IMR-90 (cell line): ENCODE results near the gene FGF5. TPM values are rescaled to one million over a fixed set of nuclear protein-coding genes. Genes with fewer than 3 reads are reported as not detected.
A peak's percentile ranks its signal among the peaks of the same experiment; 100 is the strongest.

Experiments
- ATAC-seq: fragments of 200-7000 bp; cut with Tn5 transposase; 2 replicates; pipeline ENCODE4 v1.9.1; 2020; ENCODE audit warnings: low read depth, mild to moderate bottlenecking, moderate library complexity
- BruUV-seq: library from RNA; stranded (reverse); fragments of 400-500 nt; replicated peaks from 2 replicates; lab custom pipeline; 2021; lab: Mats Ljungman, UMichigan
- CTCF ChIA-PET: fragments of 300-600 bp; formaldehyde crosslinking; extraction: SDS; loops from one replicate; lab custom pipeline; 2021; ENCODE audit warnings: antibody characterized with exemption; lab: Yijun Ruan, JAX
- POLR2A ChIA-PET: fragments of 300-600 bp; sonication (Branson Sonifier 250); formaldehyde crosslinking; loops from one replicate; lab custom pipeline; 2022; ENCODE audit warnings: antibody characterized with exemption; ENCODE audit not compliant: unreplicated experiment; lab: Charles Lee
- DNase-seq: peaks from one replicate; pipeline ENCODE4 v3.0.0; 2013
- H2AFZ ChIP-seq: replicated peaks from 2 replicates; pipeline ENCODE3; 2013; ENCODE audit warnings: low read length, mild to moderate bottlenecking; ENCODE audit not compliant: poor library complexity
- H2AK5ac ChIP-seq: 2 replicates; pipeline ENCODE4 v1.6.1; 2013; ENCODE audit warnings: low read depth, low read length, inconsistent platforms
- H2AK9ac ChIP-seq: replicated peaks from 2 replicates; pipeline ENCODE3; 2013; ENCODE audit warnings: mild to moderate bottlenecking, low read depth, low read length, moderate library complexity; ENCODE audit not compliant: poor library complexity
- H2BK120ac ChIP-seq: 2 replicates; pipeline ENCODE4 v1.6.1; 2013; ENCODE audit warnings: low read depth, low read length, inconsistent platforms
- H2BK15ac ChIP-seq: 3 replicates; pipeline ENCODE4 v1.6.1; 2013; ENCODE audit warnings: low read depth, low read length, inconsistent platforms
- H2BK20ac ChIP-seq: 2 replicates; pipeline ENCODE4 v1.6.1; 2013; ENCODE audit warnings: low read depth, mild to moderate bottlenecking, inconsistent platforms, low read length, moderate library complexity
- H2BK5ac ChIP-seq: 2 replicates; pipeline ENCODE4 v1.6.1; 2013; ENCODE audit warnings: mild to moderate bottlenecking, low read depth, low read length, inconsistent platforms; ENCODE audit not compliant: poor library complexity, severe bottlenecking
- H3K14ac ChIP-seq: replicated peaks from 2 replicates; pipeline ENCODE4 v1.6.1; 2013; ENCODE audit warnings: low read depth, low read length, inconsistent platforms
- H3K18ac ChIP-seq: 2 replicates; pipeline ENCODE4 v1.6.1; 2013; ENCODE audit warnings: low read depth, low read length, control low read depth
- H3K23ac ChIP-seq: 2 replicates; pipeline ENCODE4 v1.6.1; 2013; ENCODE audit warnings: low read depth, low read length, inconsistent platforms
- H3K27ac ChIP-seq: 2 replicates; pipeline ENCODE4 v1.5.1; 2013; ENCODE audit warnings: mild to moderate bottlenecking, control low read depth, low read length; ENCODE audit not compliant: insufficient read depth
- H3K27me3 ChIP-seq: 2 replicates; pipeline ENCODE4 v1.6.1; 2013; ENCODE audit warnings: low read length; ENCODE audit not compliant: control insufficient read depth, insufficient read depth
- H3K36me3 ChIP-seq: 2 replicates; pipeline ENCODE4 v1.6.1; 2013; ENCODE audit warnings: low read length, mixed read lengths; ENCODE audit not compliant: control insufficient read depth, insufficient read depth
- H3K4ac ChIP-seq: 2 replicates; pipeline ENCODE4 v1.6.1; 2013; ENCODE audit warnings: low read depth, low read length, inconsistent platforms
- H3K4me1 ChIP-seq: 2 replicates; pipeline ENCODE4 v1.6.1; 2013; ENCODE audit warnings: low read length, mixed read lengths; ENCODE audit not compliant: control insufficient read depth, insufficient read depth
- H3K4me2 ChIP-seq: 2 replicates; pipeline ENCODE4 v1.6.1; 2013; ENCODE audit warnings: low read depth, mild to moderate bottlenecking, control low read depth, low read length, moderate library complexity
- H3K4me3 ChIP-seq: 2 replicates; pipeline ENCODE4 v1.5.1; 2013; ENCODE audit warnings: low read depth, mild to moderate bottlenecking, control low read depth, low read length, moderate library complexity; ENCODE audit not compliant: insufficient read depth
- H3K56ac ChIP-seq: 2 replicates; pipeline ENCODE4 v1.6.1; 2013; ENCODE audit warnings: low read length, inconsistent platforms; ENCODE audit not compliant: insufficient read depth; ENCODE audit errors: extremely low read depth
- H3K79me1 ChIP-seq, 2 experiments: 2 replicates each; pipeline ENCODE4 v1.6.1; 2013; ENCODE audit warnings: low read length in 2 of 2, inconsistent platforms in 1 of 2, low read depth in 1 of 2
- H3K9ac ChIP-seq: 2 replicates; pipeline ENCODE4 v1.6.1; 2013; ENCODE audit warnings: low read depth, low read length, control low read depth
- H3K9me1 ChIP-seq: 2 replicates; pipeline ENCODE4 v1.6.1; 2013; ENCODE audit warnings: low read length, inconsistent platforms; ENCODE audit not compliant: insufficient read depth
- H3K9me3 ChIP-seq: 2 replicates; pipeline ENCODE4 v1.6.1; 2013; ENCODE audit warnings: low read length; ENCODE audit not compliant: control insufficient read depth, insufficient read depth
- H4K20me1 ChIP-seq: 2 replicates; pipeline ENCODE4 v1.6.1; 2013; ENCODE audit warnings: low read length, inconsistent platforms; ENCODE audit not compliant: insufficient read depth
- H4K5ac ChIP-seq: 2 replicates; pipeline ENCODE4 v1.6.1; 2013; ENCODE audit warnings: mild to moderate bottlenecking, low read depth, low read length, control low read depth
- H4K8ac ChIP-seq, 2 experiments: 2 replicates each; pipeline ENCODE4 v1.6.1; 2013; ENCODE audit warnings: low read depth in 2 of 2, low read length in 2 of 2, control low read depth in 1 of 2, inconsistent platforms in 1 of 2
- H4K91ac ChIP-seq: 2 replicates; pipeline ENCODE4 v1.6.1; 2013; ENCODE audit warnings: low read depth, low read length, inconsistent platforms; ENCODE audit not compliant: insufficient read depth
- CEBPB ChIP-seq: IDR thresholded peaks from 2 replicates; pipeline ENCODE4 v1.6.1; 2012; ENCODE audit warnings: low read depth, low read length, improper control_type of control experiment
- CHD1 ChIP-seq: IDR thresholded peaks from 2 replicates; pipeline ENCODE4 v1.6.1; 2012; ENCODE audit warnings: low read depth, low read length, improper control_type of control experiment
- ELK1 ChIP-seq: fragments of 150-350 bp; IDR thresholded peaks from 2 replicates; pipeline ENCODE4 v1.6.1; 2016; ENCODE audit warnings: low read depth, mild to moderate bottlenecking, low read length, moderate library complexity, borderline replicate concordance
- FOS ChIP-seq: fragments of 150-350 bp; IDR thresholded peaks from 2 replicates; pipeline ENCODE4 v1.6.1; 2016; ENCODE audit warnings: low read depth, low read length
- MAZ ChIP-seq: IDR thresholded peaks from 2 replicates; pipeline ENCODE4 v1.6.1; 2012; ENCODE audit warnings: low read depth, mild to moderate bottlenecking, low read length, improper control_type of control experiment, moderate library complexity, borderline replicate concordance
- MXI1 ChIP-seq: IDR thresholded peaks from 2 replicates; pipeline ENCODE4 v1.6.1; 2012; ENCODE audit warnings: low read depth, mild to moderate bottlenecking, low read length, moderate library complexity, borderline replicate concordance
- NFE2L2 ChIP-seq: fragments of 150-350 bp; IDR thresholded peaks from 2 replicates; pipeline ENCODE4 v1.6.1; 2016; ENCODE audit warnings: low read depth, mild to moderate bottlenecking, low read length
- RAD21 ChIP-seq: IDR thresholded peaks from 2 replicates; pipeline ENCODE4 v1.6.1; 2012; ENCODE audit warnings: low read length, improper control_type of control experiment
- RFX5 ChIP-seq: IDR thresholded peaks from 2 replicates; pipeline ENCODE4 v1.8.0; 2012; ENCODE audit warnings: low read depth, mild to moderate bottlenecking, low read length, moderate library complexity
- WGBS, 2 experiments: methylation state at CpG; one replicate each; pipeline versions ENCODE4 v1.1.5 to v1.1.7; 2013; ENCODE audit warnings: missing lambda C conversion rate in 2 of 2; ENCODE audit not compliant: insufficient read length in 1 of 2; ENCODE audit errors: extremely low coverage in 2 of 2; 5-methylcytosine and 5-hydroxymethylcytosine counted together
- dilution Hi-C: fragments of 300-500 bp; cut with HindIII; formaldehyde crosslinking; loops from one replicate; pipeline ENCODE4 v1.14.3; 2018; ENCODE audit warnings: low sequenced_read_pairs; ENCODE audit not compliant: unreplicated experiment
- in situ Hi-C: fragments of 300-500 bp; cut with MboI; formaldehyde crosslinking; loops from 3 replicates; pipeline ENCODE4 v1.14.3; 2019; ENCODE audit warnings: low sequenced_read_pairs, inconsistent platforms, mixed read lengths
- intact Hi-C: fragments of 100-400 bp; cut with micrococcal nuclease; formaldehyde crosslinking; loops from 2 replicates; pipeline ENCODE4 v1.10.0; 2022
- polyA plus RNA-seq, 3 experiments: library from polyadenylated mRNA; depleted of rRNA; stranded (reverse); fragments of >200 nt; gene quantifications; 2 replicates each; pipeline ENCODE4 v1.2.3, GENCODE V29; 2012; ENCODE audit warnings: low replicate concordance in 1 of 3
- total RNA-seq: library from RNA; depleted of rRNA; stranded (reverse); fragments of >200 nt; gene quantifications from 2 replicates; pipeline ENCODE4 v1.2.3, GENCODE V29; 2012

The FGF5 gene
- total and polyA plus RNA-seq, 2 of the 4 experiments (the other 2 are of a cell fraction): 18.6 to 42.1 TPM

- Histone ChIP-seq H3K4me2 (peak overlapping the region; percentile 52; the same call in 1 of the 2 replicates), H2BK5ac (peak overlapping the region; percentile 98), H3K9ac (no peak overlapping the region), H2BK15ac (peak overlapping the region; percentile 49; the same call in 1 of the 3 replicates), H2AK5ac (no peak overlapping the region), H4K8ac (peak overlapping the region; percentile 10 to 44; a peak in 1 of 4 replicates), H3K23ac (no peak overlapping the region), H3K14ac (no peak overlapping the region; the same call in 1 of the 2 replicates), H4K5ac (peak overlapping the region; percentile 2; the same call in 1 of the 2 replicates), H2AFZ (no peak overlapping the region), H4K20me1 (no peaks in the 10 kb centered on the region), H3K4ac (peak overlapping the region; percentile 46; the same call in 1 of the 2 replicates), H2BK20ac (peak overlapping the region; percentile 60; the same call in 1 of the 2 replicates), H3K9me1 (peaks cover 3% of the 10 kb centered on the region; the same call in 1 of the 2 replicates), H4K91ac (0 out of 2 replicates have a peak overlapping the region, but pooled peaks have one; percentile 16), H3K79me1 (peaks cover 3 to 33% of the 10 kb centered on the region in 2 experiments; a peak in 2 of 4 replicates), H3K9me3 (peaks cover 2% of the 10 kb centered on the region; the same call in 1 of the 2 replicates), H3K18ac (peak overlapping the region; percentile 71), H3K27me3 (no peaks in the 10 kb centered on the region), H3K56ac (no peak overlapping the region), H3K36me3 (no peaks in the 10 kb centered on the region; the same call in 1 of the 2 replicates), H3K4me3 (no peak overlapping the region), H2BK120ac (peak overlapping the region; percentile 41; the same call in 1 of the 2 replicates), H2AK9ac (no peak overlapping the region), H3K4me1 (peaks cover 14% of the 10 kb centered on the region), H3K27ac (no peak overlapping the region)
- in situ Hi-C loops: no loop called here
- intact Hi-C loops: loop anchor here (5.0 kb wide), 1 partner anchor 68 kb away; no protein-coding TSS in a partner anchor
- TF ChIP-seq CEBPB: peak; percentile 49; the same call in 1 of the 2 replicates
- TF ChIP-seq CHD1: no peak
- TF ChIP-seq MXI1: no peak
- TF ChIP-seq ELK1: no peak
- peak; percentile 29; the same call in 1 of the 2 replicates for TF ChIP-seq FOS
- no peak for TF ChIP-seq RAD21
- TF ChIP-seq MAZ: no peak
- TF ChIP-seq NFE2L2: no peak
- peak; percentile 83; the same call in 1 of the 2 replicates for TF ChIP-seq RFX5
- dilution Hi-C loops: no loop called here
- peak; percentile 80 for DNase-seq
- ATAC-seq: peak; percentile 58
- CTCF ChIA-PET: no interaction called here
- POLR2A ChIA-PET: interaction anchor here (0.9 kb wide), 1 partner anchor 40 kb away, joined by 5 read pairs; no protein-coding TSS in a partner anchor
- BruUV-seq: no TSS peak
- no CpG with 5 or more reads among the region's 3 CpGs for WGBS, 2 experiments
Observed at GRCh38 chr4:80305466-80305865, 39.0 kb downstream of the FGF5 start.
